ENCODE measurements around the gene C5orf22.
"Not testable (repeated sequence)": the region's sequence is repeated elsewhere in the genome, so short reads cannot be mapped to it uniquely, and the experiment has no call there.

C5orf22 gene

GRCh38 chr5:31531888-31532547 lies at the start of gene C5orf22, which contains the start of gene DROSHA:
Gene C5orf22, plus strand, starts transcription at chr5:31532301. Its CDS starts 92 bp downstream, at chr5:31532393.
Gene DROSHA, minus strand, starts transcription at chr5:31532093. Its CDS starts 3,034 bp downstream, at chr5:31529059.
- DNase-seq, result peak; percentile 98

DNA sequence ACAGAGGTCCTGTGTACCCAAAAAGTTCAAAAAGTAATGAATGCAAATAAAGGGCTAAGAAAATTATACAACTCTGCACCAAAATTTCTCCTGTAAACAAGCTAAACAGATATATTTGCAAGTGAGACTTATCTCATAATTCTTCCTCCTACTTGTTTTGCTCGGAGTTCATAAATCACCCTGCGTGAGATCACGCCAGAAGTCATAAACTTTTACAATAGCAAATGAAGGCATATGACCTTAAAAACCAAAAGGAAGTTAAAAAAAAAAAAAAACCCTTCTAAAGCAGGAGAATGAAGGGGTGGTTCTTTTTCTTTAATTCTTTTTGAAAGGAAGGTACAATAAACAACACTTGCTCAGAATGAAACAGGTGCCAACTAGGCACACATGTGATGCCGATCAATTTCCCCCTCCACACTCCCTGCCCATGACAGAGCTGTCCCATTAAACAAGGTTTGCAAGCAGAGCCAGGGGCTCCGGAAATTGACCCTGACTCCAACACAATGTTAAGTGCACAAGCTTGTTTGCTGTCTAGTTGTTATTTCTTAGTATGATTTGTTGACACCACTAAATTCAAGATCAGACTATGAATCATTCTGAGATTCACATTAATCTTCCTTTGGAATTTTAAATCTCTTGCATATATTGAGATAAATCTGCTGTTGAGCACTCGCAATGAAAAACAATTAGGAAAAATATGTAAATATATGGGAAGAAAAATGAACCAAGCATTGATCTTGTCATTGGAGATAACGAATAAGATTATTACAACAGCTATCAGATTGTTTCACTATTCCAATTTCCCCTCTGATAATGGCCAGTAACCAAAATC lies 46.5 kb upstream of the C5orf22 start:
- no peak for DNase-seq

DNA sequence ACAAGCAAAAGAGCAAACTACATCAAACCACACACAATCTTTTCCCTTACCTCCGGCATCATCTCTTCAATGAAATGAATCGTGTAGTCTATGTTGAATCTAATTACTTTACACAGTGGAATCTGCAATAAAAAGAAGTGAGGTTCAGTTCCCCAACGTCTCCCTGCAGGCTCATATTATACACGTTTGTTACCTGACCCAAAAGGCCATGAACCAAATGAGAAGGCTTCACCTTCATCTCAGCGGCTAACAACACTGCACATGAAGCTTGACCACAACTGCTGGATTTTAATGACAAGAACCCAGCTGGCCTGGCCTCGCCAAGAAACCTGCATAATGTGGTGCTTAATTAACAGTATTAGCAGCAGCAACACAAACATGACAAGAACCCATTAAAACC lies 45.7 kb upstream of the C5orf22 start:
- no peak for DNase-seq

DNA sequence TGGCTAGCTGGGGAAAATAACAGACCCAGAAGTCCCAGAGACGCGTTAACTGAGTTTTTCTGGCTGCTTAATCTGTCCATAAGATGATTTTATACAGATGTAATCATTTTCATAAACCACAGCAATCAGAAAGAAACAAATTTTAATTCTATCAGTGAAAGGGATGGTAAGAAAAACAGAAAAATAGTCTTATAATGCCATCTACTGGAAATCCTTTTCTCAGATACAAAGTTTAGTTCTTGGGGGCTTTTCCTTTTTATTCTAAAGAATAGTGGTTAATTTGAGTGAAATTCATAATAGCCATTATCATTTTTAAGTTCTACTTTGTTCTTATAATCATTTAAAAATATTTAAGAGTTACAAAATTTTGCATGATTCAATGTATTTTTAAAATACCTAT lies 44.6 kb upstream of the C5orf22 start:
- no peak for DNase-seq

- DNase-seq, result no peak
Measured at GRCh38 chr5:31492869-31493268, 39.2 kb upstream of the C5orf22 start.

GRCh38 chr5:31495336-31495735 lies 36.8 kb upstream of the C5orf22 start:
- DNase-seq, result no peak

- no peak for DNase-seq
Measured at GRCh38 chr5:31496301-31496700, 35.8 kb upstream of the C5orf22 start.

GRCh38 chr5:31496891-31497290 lies 35.2 kb upstream of the C5orf22 start:
- DNase-seq, result no peak

- DNase-seq, result no peak
Measured at GRCh38 chr5:31500256-31500655, 31.8 kb upstream of the C5orf22 start.

- DNase-seq, result no peak
Measured at GRCh38 chr5:31502506-31502905, 29.6 kb upstream of the C5orf22 start.

- no peak for DNase-seq
Measured at GRCh38 chr5:31504529-31504928, 27.6 kb upstream of the C5orf22 start.

- no peak for DNase-seq
Measured at GRCh38 chr5:31511305-31511704, 20.8 kb upstream of the C5orf22 start.

GRCh38 chr5:31516802-31517201 lies 15.3 kb upstream of the C5orf22 start:
- DNase-seq, result no peak

GRCh38 chr5:31523041-31523440 lies 9.1 kb upstream of the C5orf22 start:
- DNase-seq, result no peak

GRCh38 chr5:31530541-31531265 lies 1.4 kb upstream of the C5orf22 start:
- DNase-seq, result no peak

DNA sequence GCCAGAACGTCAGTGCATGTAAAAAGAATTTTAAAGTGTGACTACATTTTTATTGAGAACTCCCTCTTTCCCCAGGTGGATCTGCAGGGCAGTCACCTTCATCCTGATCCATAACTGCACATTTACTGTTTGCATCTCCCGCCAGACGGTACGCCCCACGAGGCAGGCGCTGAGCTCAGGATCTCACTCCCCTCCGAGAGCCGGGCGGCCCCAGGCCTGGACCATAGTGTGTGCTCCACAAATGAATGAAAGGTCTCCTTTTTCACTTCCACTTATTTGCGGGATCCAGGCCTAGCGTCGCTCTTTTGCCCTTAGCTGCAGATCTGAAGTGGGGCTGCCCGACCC lies 586 bp upstream of the C5orf22 start:
- DNase-seq, result peak; percentile 16

- DNase-seq, result no peak
Measured at GRCh38 chr5:31534527-31535046, 2.5 kb downstream of the C5orf22 start.

DNA sequence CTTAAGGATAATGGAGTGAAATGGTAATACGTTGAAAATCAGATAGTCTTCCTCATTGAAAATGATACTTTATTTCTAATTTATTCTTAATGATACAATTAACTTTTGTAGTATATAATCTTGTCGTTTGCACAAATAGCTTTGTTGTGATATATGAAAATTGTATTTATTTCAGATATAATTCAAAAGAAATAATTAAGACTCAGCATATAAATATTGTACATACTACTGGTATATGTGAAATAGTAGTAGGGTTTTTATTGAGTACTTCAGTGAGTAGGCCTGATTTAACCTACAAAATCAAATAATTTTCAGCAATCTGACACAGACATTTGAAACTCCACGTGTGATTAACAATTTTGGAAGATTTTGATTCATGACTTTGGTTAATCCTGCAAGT lies 4.8 kb downstream of the C5orf22 start:
- DNase-seq, result no peak

DNA sequence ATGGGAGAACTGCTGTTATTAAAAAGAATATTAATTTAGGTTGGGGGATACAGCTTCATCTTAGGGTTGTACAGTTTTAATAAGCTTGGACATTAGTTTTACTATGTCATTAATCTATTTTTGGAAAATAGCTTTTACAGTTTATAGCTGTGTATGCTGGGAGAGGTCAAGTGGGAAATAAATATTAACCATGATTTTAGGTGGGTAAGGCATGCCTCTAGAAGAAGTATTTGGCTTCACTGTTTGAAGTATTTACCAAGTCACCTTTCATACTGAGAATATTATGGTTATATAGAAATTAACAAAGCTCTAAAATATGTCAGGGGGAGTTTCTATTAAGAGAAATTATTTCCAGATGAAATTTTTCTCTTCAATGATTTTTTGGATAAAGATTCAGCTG lies 5.2 kb downstream of the C5orf22 start:
- no peak for DNase-seq

- no peak for DNase-seq
Measured at GRCh38 chr5:31537851-31538250, 5.8 kb downstream of the C5orf22 start.

GRCh38 chr5:31549114-31549513 lies 17.0 kb downstream of the C5orf22 start:
- not testable (repeated sequence) for DNase-seq

DNA sequence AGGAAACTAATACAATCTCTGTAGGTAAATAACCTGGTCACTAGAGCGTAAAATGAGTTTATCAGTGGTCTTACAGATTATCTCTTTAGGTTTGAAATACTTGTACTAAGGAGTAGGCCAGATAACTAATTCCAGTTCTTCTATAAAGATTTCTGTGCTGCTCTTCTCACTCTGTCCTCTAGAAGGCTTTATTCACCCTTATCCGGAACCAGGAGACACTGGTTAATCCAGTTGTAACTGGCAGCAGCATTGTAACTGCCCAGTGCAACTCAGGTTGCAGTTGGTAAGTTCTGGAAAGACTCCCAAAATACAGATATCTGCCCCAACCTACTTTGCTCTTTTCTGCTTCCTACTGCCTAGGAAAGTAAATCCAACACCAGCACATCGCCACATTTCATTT lies 19.8 kb downstream of the C5orf22 start:
- no peak for DNase-seq

DNA sequence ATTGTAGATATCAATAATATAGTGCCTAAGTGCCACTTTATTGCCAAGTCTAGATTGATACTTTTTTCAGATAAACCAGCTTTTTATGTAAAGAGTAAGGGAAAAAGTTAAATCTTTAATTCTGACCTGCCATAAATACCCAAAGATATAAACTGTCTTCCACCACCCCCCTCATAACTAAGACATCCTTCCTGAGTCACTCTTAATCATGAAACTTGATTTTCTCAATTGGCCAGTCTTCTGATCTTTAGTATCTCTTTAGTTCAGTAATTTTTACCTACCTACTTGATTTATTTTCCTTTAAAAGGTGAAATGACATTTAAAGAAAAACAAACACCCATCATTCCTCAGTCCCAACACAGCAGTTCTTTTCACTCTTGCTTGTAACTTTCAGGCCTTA lies 21.8 kb downstream of the C5orf22 start:
- no peak for DNase-seq

GRCh38 chr5:31554552-31554951 lies 22.5 kb downstream of the C5orf22 start:
- no peak for DNase-seq
